Adrenal gland (tissue), 12 donors: ENCODE results near the gene FPGS. TPM values are rescaled to one million over a fixed set of nuclear protein-coding genes. Genes with fewer than 3 reads are reported as not detected.

Experiments
- DNase-seq, 7 donors: peaks; one replicate each; pipeline ENCODE4 v3.0.0-alpha.2; 2019 to 2020
- H3K27ac ChIP-seq, 5 donors: fragments of 200-600 bp; sonication (generic) in 4 of 5; 1 replicate in 3 of 5; 2 replicates in 2 of 5; pipeline versions ENCODE4 v1.5.1 to v1.8.0; 2016 to 2020; ENCODE audit warnings: mild to moderate bottlenecking in 1 of 5
- H3K27me3 ChIP-seq: fragments of 200-600 bp; 2 replicates; pipeline ENCODE4 v1.8.0; 2021
- H3K36me3 ChIP-seq, 2 donors: fragments of 200-600 bp; replicated peaks in 1 of 2; 1 replicate in 1 of 2; 2 replicates in 1 of 2; pipeline versions ENCODE4 v1.5.1 to v1.8.0; 2018 to 2022
- H3K4me1 ChIP-seq, 2 donors: fragments of 200-600 bp; replicated peaks in 1 of 2; 1 replicate in 1 of 2; 2 replicates in 1 of 2; pipeline versions ENCODE4 v1.5.1 to v1.8.0; 2018 to 2021
- H3K4me3 ChIP-seq, 4 donors: fragments of 200-600 bp; sonication (generic) in 3 of 4; one replicate each; pipeline ENCODE4 v1.5.1; 2016 to 2018
- H3K9me3 ChIP-seq, 3 donors: fragments of 200-600 bp; sonication (generic) in 1 of 3; replicated peaks in 1 of 3; 1 replicate in 2 of 3; 2 replicates in 1 of 3; pipeline versions ENCODE4 v1.5.1 to v1.8.0; 2016 to 2021
- POLR2A ChIP-seq, 2 donors: fragments of 450-650 bp; IDR thresholded peaks; one replicate each; pipeline ENCODE4 v1.6.1; 2017; ENCODE audit warnings: antibody characterized with exemption in 2 of 2, mild to moderate bottlenecking in 2 of 2, moderate library complexity in 1 of 2
- WGBS, 4 donors: extraction: QIAGEN DNeasy Blood & Tissue Kit in 2 of 4; methylation state at CpG; one replicate each; pipeline versions ENCODE4 v1.1.5 to v1.1.7; 2013 to 2017; 5-methylcytosine and 5-hydroxymethylcytosine counted together
- intact Hi-C, 2 donors: fragments of 100-400 bp; cut with DNase I; formaldehyde crosslinking; loops; one replicate each; pipeline versions ENCODE4 v1.14.1 to v1.15.0; 2022 to 2023
- polyA plus RNA-seq, 3 donors: library from polyadenylated mRNA; stranded (reverse); fragments of 200-250 nt in 2 of 3; fragments of 350-450 nt in 1 of 3; fragmentation: Illumina TruSeq in 1 of 3; extraction: RNeasy Lipid Tissue Mini Kit (QIAGEN cat#74804) in 1 of 3; gene quantifications; one replicate each; pipeline ENCODE4 v1.2.3, GENCODE V29; 2013 to 2014
- total RNA-seq, 9 donors: library from RNA; depleted of rRNA in 4 of 9; stranded (reverse); fragments of >200 nt in 4 of 9; fragments of 120-200 nt in 1 of 9; fragmentation: NEBNext Ultra II Directional in 1 of 9; extraction: Animal tissue kit (Norgen Biotek cat#: 25700) in 1 of 9; gene quantifications; one replicate each; pipeline versions ENCODE4 v1.1.0 to v1.2.4, GENCODE V29; 2013 to 2023
- TF ChIP-seq, protein P1 (sequence below), 6 experiments: fragments of 450-650 bp in 4 of 6; fragments of 200-600 bp in 2 of 6; sonication (generic) in 1 of 6; IDR thresholded peaks; 1 replicate in 5 of 6; 2 replicates in 1 of 6; pipeline versions ENCODE4 v1.5.1 to v1.8.0; 2016 to 2021; ENCODE audit warnings: antibody characterized with exemption in 6 of 6, mild to moderate bottlenecking in 2 of 6, moderate library complexity in 1 of 6
- donor health status: healthy with polysubstance abuse.
- donor health status: Bipolar disorder and iron deficiency.
- donor health status: DM: yes; HTN: yes; CAD: no.
- donor health status: DM: no; HTN: no; CAD: no.
- donor health status: DM: no; HTN: no; CAD: no.
- donor health status: DM: yes; HTN: yes; CAD: no.

The FPGS gene
- total and polyA plus RNA-seq, 12 donors: 31.1 to 359 (median 120) TPM

DNA sequence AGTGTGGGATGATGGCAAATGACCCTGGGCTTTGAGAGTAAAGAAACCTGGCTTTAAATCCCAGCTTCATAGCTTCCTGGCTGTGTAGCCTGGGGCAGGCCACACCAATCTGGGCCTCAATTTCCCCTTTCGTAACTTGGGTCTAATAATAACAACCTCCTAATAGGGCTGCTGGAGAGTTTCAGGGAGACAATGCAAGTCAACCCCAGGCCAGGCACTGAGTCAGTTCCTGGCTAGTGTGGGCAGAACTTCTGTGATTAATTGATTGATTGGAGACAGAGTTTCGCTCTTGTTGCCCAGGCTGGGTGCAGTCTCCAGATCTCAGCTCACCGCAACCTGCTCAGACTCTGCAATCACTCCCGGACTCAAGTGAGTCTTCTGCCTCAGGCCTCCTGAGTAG is 20.9 kb upstream of the FPGS start:
- H3K4me3 ChIP-seq: no peak overlapping the region
- no peaks in the 10 kb centered on the region for H3K27me3 ChIP-seq
- H3K9me3 ChIP-seq: no peaks in the 10 kb centered on the region
- peaks cover 0 to 2% of the 10 kb centered on the region in 2 donors for H3K36me3 ChIP-seq
- no peak for DNase-seq
- no peak for TF ChIP-seq POLR2A (IDR thresholded peaks at IDR 0.05)
- TF ChIP-seq, protein P1, sequence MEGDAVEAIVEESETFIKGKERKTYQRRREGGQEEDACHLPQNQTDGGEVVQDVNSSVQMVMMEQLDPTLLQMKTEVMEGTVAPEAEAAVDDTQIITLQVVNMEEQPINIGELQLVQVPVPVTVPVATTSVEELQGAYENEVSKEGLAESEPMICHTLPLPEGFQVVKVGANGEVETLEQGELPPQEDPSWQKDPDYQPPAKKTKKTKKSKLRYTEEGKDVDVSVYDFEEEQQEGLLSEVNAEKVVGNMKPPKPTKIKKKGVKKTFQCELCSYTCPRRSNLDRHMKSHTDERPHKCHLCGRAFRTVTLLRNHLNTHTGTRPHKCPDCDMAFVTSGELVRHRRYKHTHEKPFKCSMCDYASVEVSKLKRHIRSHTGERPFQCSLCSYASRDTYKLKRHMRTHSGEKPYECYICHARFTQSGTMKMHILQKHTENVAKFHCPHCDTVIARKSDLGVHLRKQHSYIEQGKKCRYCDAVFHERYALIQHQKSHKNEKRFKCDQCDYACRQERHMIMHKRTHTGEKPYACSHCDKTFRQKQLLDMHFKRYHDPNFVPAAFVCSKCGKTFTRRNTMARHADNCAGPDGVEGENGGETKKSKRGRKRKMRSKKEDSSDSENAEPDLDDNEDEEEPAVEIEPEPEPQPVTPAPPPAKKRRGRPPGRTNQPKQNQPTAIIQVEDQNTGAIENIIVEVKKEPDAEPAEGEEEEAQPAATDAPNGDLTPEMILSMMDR (IDR thresholded peaks at IDR 0.05): no peak
- WGBS, 4 donors: 82 to 92% (median 86%) methylated on average over 4 of the region's 4 CpGs
- intact Hi-C loops: loop anchor here (5.0 kb wide), 1 partner anchor 40 kb away; no protein-coding TSS in a partner anchor
- H3K27ac ChIP-seq: no peak overlapping the region
- peaks cover under 1 to 9% of the 10 kb centered on the region in 2 donors for H3K4me1 ChIP-seq

DNA sequence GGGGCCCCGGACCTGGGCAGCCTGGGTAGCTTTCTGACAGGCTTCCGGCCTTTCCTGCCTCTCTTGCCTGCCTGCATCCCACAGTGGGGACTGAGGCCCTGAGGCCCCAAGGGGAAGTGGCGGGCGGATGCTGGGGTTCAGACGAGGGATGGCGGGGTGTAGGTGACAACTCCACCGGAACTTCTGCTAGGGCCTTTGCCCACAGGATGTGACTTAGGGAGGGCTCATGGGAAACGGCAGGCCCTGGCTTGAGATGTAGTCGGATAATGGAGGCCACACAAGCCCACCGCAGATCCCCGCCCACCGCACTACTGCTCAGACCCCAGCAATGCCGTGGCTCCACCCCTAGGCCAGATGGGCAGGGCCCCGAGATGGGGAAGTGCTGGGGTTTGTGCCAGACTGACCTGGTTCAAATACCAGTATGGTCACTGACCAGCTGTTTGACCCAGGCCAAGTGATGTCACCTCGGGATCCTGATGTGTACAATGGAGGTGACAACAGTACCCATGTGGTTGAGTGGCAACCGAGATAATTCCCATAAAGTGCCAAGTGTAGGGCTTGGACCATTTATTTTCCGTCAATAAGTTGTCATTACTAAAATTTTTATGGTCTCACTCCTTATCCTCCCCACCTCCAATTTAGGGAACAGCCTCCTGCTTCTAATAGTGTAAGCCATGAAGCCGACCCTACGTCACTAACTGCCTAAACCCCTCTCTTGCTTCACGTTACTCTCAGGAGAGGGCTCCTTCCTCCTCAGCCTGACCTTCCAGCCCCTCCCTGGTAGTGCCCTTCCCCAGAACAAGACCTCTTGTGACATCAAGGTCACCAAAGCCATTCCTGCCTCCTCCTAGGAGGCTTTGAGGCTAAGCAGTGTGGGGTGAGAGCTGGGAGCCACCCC is 19.3 kb upstream of the FPGS start:
- no peaks in the 10 kb centered on the region for H3K9me3 ChIP-seq
- DNase-seq: peak in 2 of 7 donors; percentile 37 to 56
- H3K36me3 ChIP-seq: peaks cover 0 to 18% of the 10 kb centered on the region in 2 donors
- intact Hi-C loops: loop anchor here (5.0 kb wide), 1 partner anchor 41 kb away; no protein-coding TSS in a partner anchor
- no peak for TF ChIP-seq POLR2A (IDR thresholded peaks at IDR 0.05)
- TF ChIP-seq, protein P1 (IDR thresholded peaks at IDR 0.05): no peak
- peak overlapping the region in 3 of 5 donors; percentile 28 to 99 (median 31) for H3K27ac ChIP-seq
- WGBS, 4 donors: 57 to 72% (median 67%) methylated on average over 13 to 20 of the region's 20 CpGs
- peaks cover 5 to 24% of the 10 kb centered on the region in 2 donors for H3K4me1 ChIP-seq
- H3K27me3 ChIP-seq: no peaks in the 10 kb centered on the region
- no peak overlapping the region for H3K4me3 ChIP-seq

DNA sequence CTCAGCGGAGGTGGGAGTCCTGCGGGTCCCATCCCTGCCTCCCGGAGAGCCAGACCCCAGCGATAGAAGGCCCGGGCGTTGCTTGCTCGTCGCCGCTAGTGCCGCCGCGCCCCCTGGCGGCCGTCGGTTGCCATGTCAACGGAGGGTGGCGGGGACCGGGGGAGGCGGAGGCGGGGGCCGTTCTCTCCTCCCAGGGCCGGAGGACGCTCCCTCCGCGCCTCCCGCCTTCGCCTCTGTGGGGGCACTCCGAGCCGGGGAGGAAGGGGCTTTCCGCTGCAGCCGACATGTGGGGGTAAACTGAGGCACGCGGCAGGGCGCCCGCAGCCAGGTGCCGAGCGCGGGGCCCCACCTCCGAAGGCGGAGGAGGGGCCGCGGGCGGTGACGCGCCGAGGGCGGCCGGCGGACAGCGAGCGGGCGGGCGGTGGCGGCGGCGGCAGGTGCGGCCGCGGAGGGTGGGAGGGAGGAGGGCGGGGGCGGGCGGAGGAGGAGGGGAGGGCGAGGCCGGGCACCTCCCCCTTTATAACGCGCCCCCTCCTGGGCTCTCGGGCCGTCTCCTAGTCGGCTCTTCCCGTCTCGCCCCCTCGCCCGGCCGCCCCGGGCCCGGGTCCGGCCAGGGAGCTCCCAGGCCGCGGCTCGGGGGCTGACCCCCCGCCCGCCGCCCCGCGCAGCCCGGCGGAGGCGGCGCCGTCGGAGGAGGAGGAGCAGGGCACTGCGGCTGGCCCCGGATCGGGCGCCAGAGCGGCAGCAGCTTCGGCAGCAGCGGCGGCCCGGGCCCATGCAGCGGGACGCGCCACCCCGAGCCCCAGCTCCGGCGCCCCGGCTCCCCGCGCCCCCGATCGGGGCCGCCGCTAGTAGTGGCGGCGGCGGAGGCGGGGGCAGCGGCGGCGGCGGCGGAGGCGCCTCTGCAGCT is 17.4 kb upstream of the FPGS start:
- Histone ChIP-seq H3K4me1 (peaks cover 12 to 42% of the 10 kb centered on the region in 2 donors), H3K4me3 (peak overlapping the region in 2 of 4 donors; percentile 72 to 100), H3K9me3 (no peaks in the 10 kb centered on the region), H3K27ac (peak overlapping the region; percentile 40 to 99 (median 96)), H3K36me3 (peaks cover 0 to 37% of the 10 kb centered on the region in 2 donors), H3K27me3 (no peaks in the 10 kb centered on the region)
- 0 to 1% (median 1%) methylated on average over 16 to 115 of the region's 123 CpGs; no CpG with 5 or more reads in 1 of the 4 donors for WGBS, 4 donors
- TF ChIP-seq, protein P1 (IDR thresholded peaks at IDR 0.05): peak; percentile 75 to 95 (median 93)
- TF ChIP-seq POLR2A (IDR thresholded peaks at IDR 0.05): peak in 1 of 2 donors; percentile 55
- peak; percentile 82 to 94 (median 89) for DNase-seq
- intact Hi-C loops: no loop called here
